Measurements from ENCODE around the gene ANKRD44.
A peak's percentile ranks its signal among the peaks of the same experiment; 100 is the strongest.

ANKRD44 gene

GRCh38 chr2:197207598-197207997, 103.0 kb downstream of the ANKRD44 start:
- no peak for DNase-seq (ENCODE audit: low spot score)

GRCh38 chr2:197207106-197207505, 103.5 kb downstream of the ANKRD44 start:
- no peak for DNase-seq (ENCODE audit: low spot score)

GRCh38 chr2:197205585-197206215, 104.9 kb downstream of the ANKRD44 start:
- no peak for DNase-seq (ENCODE audit: low spot score)

- DNase-seq (ENCODE audit: low spot score), result no peak
Observed at GRCh38 chr2:197204519-197205250, 105.9 kb downstream of the ANKRD44 start.

GRCh38 chr2:197201874-197202273, 108.7 kb downstream of the ANKRD44 start:
- DNase-seq (ENCODE audit: low spot score), result no peak

- no peak for DNase-seq (ENCODE audit: low spot score)
Observed at GRCh38 chr2:197200762-197201058, 109.9 kb downstream of the ANKRD44 start.

GRCh38 chr2:197200051-197200761, 110.4 kb downstream of the ANKRD44 start:
- no peak for DNase-seq (ENCODE audit: low spot score)

GRCh38 chr2:197198890-197199289, 111.7 kb downstream of the ANKRD44 start:
- DNase-seq (ENCODE audit: low spot score), result no peak

- DNase-seq (ENCODE audit: low spot score), result no peak
Observed at GRCh38 chr2:197197895-197198311, 112.7 kb downstream of the ANKRD44 start.

GRCh38 chr2:197196541-197197180, 113.9 kb downstream of the ANKRD44 start:
- DNase-seq (ENCODE audit: low spot score), result no peak

GRCh38 chr2:197195518-197195917, 115.1 kb downstream of the ANKRD44 start:
- DNase-seq (ENCODE audit: low spot score), result no peak

GRCh38 chr2:197191940-197192322, 118.6 kb downstream of the ANKRD44 start:
- no peak for DNase-seq (ENCODE audit: low spot score)

- peak; percentile 54 for DNase-seq (ENCODE audit: low spot score)
Observed at GRCh38 chr2:197191177-197191939, 119.2 kb downstream of the ANKRD44 start.

GRCh38 chr2:197190100-197190432, 120.5 kb downstream of the ANKRD44 start:
- DNase-seq (ENCODE audit: low spot score), result no peak

- no peak for DNase-seq (ENCODE audit: low spot score)
Observed at GRCh38 chr2:197189426-197190099, 121.0 kb downstream of the ANKRD44 start.

GRCh38 chr2:197185676-197186075, 124.9 kb downstream of the ANKRD44 start:
- no peak for DNase-seq (ENCODE audit: low spot score)

- DNase-seq (ENCODE audit: low spot score), result no peak
Observed at GRCh38 chr2:197184959-197185586, 125.5 kb downstream of the ANKRD44 start.

GRCh38 chr2:197183355-197183754, 127.2 kb downstream of the ANKRD44 start:
- DNase-seq (ENCODE audit: low spot score), result no peak

GRCh38 chr2:197182668-197183067, 127.9 kb downstream of the ANKRD44 start:
- DNase-seq (ENCODE audit: low spot score), result no peak

GRCh38 chr2:197181491-197181890, 129.1 kb downstream of the ANKRD44 start:
- no peak for DNase-seq (ENCODE audit: low spot score)

All from SW480 (cell line).